K562 (cell line): ENCODE measurements around the gene CEL. TPM values are rescaled to one million over a fixed set of nuclear protein-coding genes. Genes with fewer than 3 reads are reported as not detected.

ENCODE experiments used
- ATAC-seq: fragments of 200-7000 bp; cut with Tn5 transposase; 3 replicates; pipeline ENCODE4 v1.9.1; 2020; ENCODE audit warnings: moderate library complexity
- BruUV-seq: library from RNA; stranded (reverse); fragments of 400-500 nt; replicated peaks from 2 replicates; lab custom pipeline; 2021; lab: Mats Ljungman, UMichigan
- CTCF ChIA-PET: fragments of 300-600 bp; formaldehyde crosslinking; extraction: SDS; loops from one replicate; lab custom pipeline; 2021; ENCODE audit warnings: low intra/inter-chr PET ratio; lab: Yijun Ruan, JAX
- POLR2A ChIA-PET: fragments of 300-600, 350-650 bp; sonication (Branson Sonifier 250); formaldehyde crosslinking; extraction: SDS; loops from one replicate; lab custom pipeline; 2021; ENCODE audit warnings: antibody characterized with exemption, inconsistent platforms; lab: Yijun Ruan, JAX
- DNase-seq, 4 experiments: peaks; one replicate each; pipeline versions ENCODE4 v3.0.0 to v3.0.0-alpha.2; 2011 to 2018; ENCODE audit warnings: low spot score in 3 of 4, mixed read lengths in 3 of 4; ENCODE audit errors: extremely low read depth in 1 of 4
- FAIRE-seq: peaks from 2 replicates; lab custom pipeline; 2011; peaks lifted over from hg19 to GRCh38; lab: Jason Lieb, UNC
- H2AFZ ChIP-seq: 2 replicates; pipeline ENCODE4 v1.6.0; 2011; ENCODE audit warnings: low read depth, low read length, control low read depth, inconsistent platforms
- H3K27ac ChIP-seq: fragments of 200-600 bp; 3 replicates; pipeline ENCODE4 v1.8.0; 2011; ENCODE audit warnings: low read depth, mild to moderate bottlenecking, control low read depth, inconsistent platforms, low read length, moderate library complexity, mixed read lengths; ENCODE audit errors: extremely low read depth
- H3K27me3 ChIP-seq, 2 experiments: fragments of 300-600 bp in 1 of 2; 2 replicates in 1 of 2; 3 replicates in 1 of 2; pipeline versions ENCODE4 v1.6.0 to v1.8.0; 2011; ENCODE audit warnings: inconsistent platforms in 2 of 2, low read length in 2 of 2, mild to moderate bottlenecking in 1 of 2, mixed read lengths in 1 of 2, moderate library complexity in 1 of 2; ENCODE audit not compliant: control insufficient read depth in 2 of 2, insufficient read depth in 2 of 2
- H3K36me3 ChIP-seq: fragments of 300-600 bp; 3 replicates; pipeline ENCODE4 v1.8.0; 2011; ENCODE audit warnings: mild to moderate bottlenecking, low read length, inconsistent platforms; ENCODE audit not compliant: control insufficient read depth, insufficient read depth
- H3K4me1 ChIP-seq, 2 experiments: fragments of 200-600 bp in 1 of 2; replicated peaks in 1 of 2; 2 replicates in 1 of 2; 3 replicates in 1 of 2; pipeline versions ENCODE4 v1.5.1 to v1.8.0; 2011; ENCODE audit warnings: inconsistent platforms in 2 of 2, low read length in 2 of 2, mild to moderate bottlenecking in 1 of 2, mixed read lengths in 1 of 2, moderate library complexity in 1 of 2; ENCODE audit not compliant: control insufficient read depth in 2 of 2, insufficient read depth in 2 of 2
- H3K4me2 ChIP-seq: 2 replicates; pipeline ENCODE4 v1.6.1; 2011; ENCODE audit warnings: low read length, control low read depth, inconsistent platforms, mixed read lengths; ENCODE audit not compliant: insufficient read depth
- H3K4me3 ChIP-seq: fragments of 200-600 bp; sonication (generic), shearing (Covaris generic); 2 replicates; pipeline ENCODE4 v1.5.1; 2016; ENCODE audit warnings: control low read depth, inconsistent platforms
- H3K79me2 ChIP-seq: fragments of 200-600 bp; 3 replicates; pipeline ENCODE4 v1.8.0; 2011; ENCODE audit warnings: low read length, inconsistent platforms; ENCODE audit not compliant: control insufficient read depth, insufficient read depth
- H3K9ac ChIP-seq, 2 experiments: 2 replicates each; pipeline versions ENCODE4 v1.6.0 to v1.6.1; 2011; ENCODE audit warnings: low read depth in 2 of 2, low read length in 2 of 2, control low read depth in 1 of 2, inconsistent platforms in 1 of 2, mild to moderate bottlenecking in 1 of 2, mixed read lengths in 1 of 2; ENCODE audit not compliant: insufficient read depth in 1 of 2
- H3K9me1 ChIP-seq: one replicate; pipeline ENCODE4 v1.6.0; 2011; ENCODE audit warnings: inconsistent platforms, mild to moderate bottlenecking, low read length, moderate library complexity; ENCODE audit not compliant: control insufficient read depth, insufficient read depth
- H3K9me3 ChIP-seq: replicated peaks from 2 replicates; pipeline ENCODE4 v1.5.1; 2011; ENCODE audit warnings: low read depth, low read length, inconsistent platforms; ENCODE audit not compliant: control insufficient read depth, insufficient read depth
- H4K20me1 ChIP-seq: replicated peaks from 2 replicates; pipeline ENCODE4 v1.6.1; 2011; ENCODE audit warnings: low read length, inconsistent platforms, mixed read lengths; ENCODE audit not compliant: control insufficient read depth, insufficient read depth
- FIP1L1 ChIP-seq: fragments of 200-400 bp; formaldehyde crosslinking; IDR thresholded peaks from 2 replicates; pipeline ENCODE4 v1.6.1; 2018; ENCODE audit warnings: mild to moderate bottlenecking, low read depth, low read length; ENCODE audit not compliant: poor library complexity, severe bottlenecking
- FOXK2 ChIP-seq, 2 experiments: fragments of 450-650 bp; IDR thresholded peaks in 1 of 2; conservative IDR thresholded peaks in 1 of 2; 2 replicates each; pipeline ENCODE4 v1.6.1; 2016; ENCODE audit warnings: low read depth in 2 of 2, mild to moderate bottlenecking in 1 of 2
- KDM5B ChIP-seq: fragments of 200-600 bp; sonication (generic); IDR thresholded peaks from 2 replicates; pipeline ENCODE4 v1.6.1; 2012; ENCODE audit warnings: low read depth, mild to moderate bottlenecking, moderate library complexity, low read length, control low read depth, inconsistent platforms; ENCODE audit not compliant: insufficient replicate concordance
- NFE2 ChIP-seq: IDR thresholded peaks from 2 replicates; pipeline ENCODE4 v1.6.1; 2014; ENCODE audit warnings: antibody characterized with exemption, low read depth
- YY1 ChIP-seq, 3 experiments: IDR thresholded peaks; 2 replicates each; pipeline ENCODE4 v1.6.1; 2011; ENCODE audit warnings: low read length in 2 of 3, mild to moderate bottlenecking in 2 of 3, moderate library complexity in 2 of 3, borderline replicate concordance in 1 of 3, control low read depth in 1 of 3, low read depth in 1 of 3; ENCODE audit not compliant: insufficient read depth in 3 of 3, insufficient replicate concordance in 2 of 3, control insufficient read depth in 1 of 3, insufficient read length in 1 of 3; ENCODE audit errors: extremely low read depth in 1 of 3
- ZFX ChIP-seq: sonication (generic); formaldehyde crosslinking; IDR thresholded peaks from 2 replicates; pipeline ENCODE4 v1.8.0; 2022; ENCODE audit warnings: mild to moderate bottlenecking, missing genetic modification reagents, moderate library complexity
- ZKSCAN3 ChIP-seq: fragments of 250-450 bp; sonication (Bioruptor Pico); IDR thresholded peaks from 2 replicates; pipeline ENCODE4 v1.4.0; 2020
- ZNF830 ChIP-seq: fragments of 250-450 bp; sonication (Bioruptor Pico); IDR thresholded peaks from 2 replicates; pipeline ENCODE4 v1.5.0; 2021; ENCODE audit warnings: mild to moderate bottlenecking
- WGBS: fragments of 100-300 bp; shearing (Covaris generic); methylation state at CpG from one replicate; pipeline ENCODE4 v1.1.6; 2016; ENCODE audit warnings: low coverage, mixed read lengths; ENCODE audit not compliant: insufficient coverage; ENCODE audit errors: missing lambda C conversion rate; 5-methylcytosine and 5-hydroxymethylcytosine counted together
- in situ Hi-C: fragments of 300-500 bp; cut with MboI; formaldehyde crosslinking; loops from 4 replicates; pipeline ENCODE4 v1.15.0; 2018; ENCODE audit warnings: inconsistent platforms, mixed read lengths
- intact Hi-C: fragments of 100-400 bp; cut with micrococcal nuclease; formaldehyde crosslinking; loops from 2 replicates; pipeline ENCODE4 v1.14.2; 2022
- polyA plus RNA-seq, 8 experiments: library from polyadenylated mRNA; depleted of rRNA in 4 of 8; stranded (reverse) in 5 of 8; unstranded in 3 of 8; fragments of >200 nt; fragmentation: Nextera tagmentation in 2 of 8; fragmentation: Illumina TruSeq in 1 of 8; extraction: Ambion mirVana in 2 of 8; extraction: Trizol in 1 of 8; gene quantifications; 2 replicates each; pipeline versions ENCODE4 v1.2.1 to v1.2.3, GENCODE V29; 2011 to 2014; ENCODE audit warnings: inconsistent platforms in 1 of 8, missing spikeins in 1 of 8
- total RNA-seq, 7 experiments: library from RNA; depleted of rRNA in 6 of 7; stranded (reverse); fragments of >200 nt in 6 of 7; fragmentation: Illumina TruSeq in 2 of 7; extraction: Trizol in 2 of 7; gene quantifications; 2 replicates each; pipeline versions ENCODE4 v1.2.1 to v1.2.3, GENCODE V29; 2011 to 2021; ENCODE audit warnings: low replicate concordance in 1 of 7
- TF ChIP-seq, protein P1 (sequence below): fragments of 450-650 bp; IDR thresholded peaks from 2 replicates; pipeline ENCODE4 v1.6.1; 2016; ENCODE audit warnings: mild to moderate bottlenecking, moderate library complexity

The CEL gene
- total and polyA plus RNA-seq, 9 of the 15 experiments (the other 6 are each of a cell fraction or from before 2014, with no cell fraction given) = 0.09 to 3.0 (median 0.51) TPM; not detected in 2

- intact Hi-C loops = no loop called here
- in situ Hi-C loops = no loop called here
- Histone ChIP-seq H3K4me3 (peak overlapping the region; percentile 63), H3K4me1 (peaks cover 52 to 88% of the 10 kb centered on the region in 2 experiments), H2AFZ (peak overlapping the region; percentile 73), H3K9me3 (no peaks in the 10 kb centered on the region), H3K4me2 (peak overlapping the region; percentile 78), H3K79me2 (peaks cover 81% of the 10 kb centered on the region), H3K27me3 (no peaks in the 10 kb centered on the region), H4K20me1 (peaks cover 16% of the 10 kb centered on the region), H3K9me1 (no peaks in the 10 kb centered on the region), H3K9ac (peak overlapping the region; percentile 69 to 94; a peak in 3 of 4 replicates), H3K36me3 (peaks cover 14% of the 10 kb centered on the region; the same call in 2 of the 3 replicates), H3K27ac (peak overlapping the region; percentile 74; the same call in 2 of the 3 replicates)
- ATAC-seq (peak; percentile 7), FAIRE-seq (no peak), DNase-seq (peak in 2 of 4 experiments; percentile 70 to 72)
- no TSS peak for BruUV-seq
- WGBS = under 1% methylated on average over 35 of the region's 66 CpGs
- ChIA-PET CTCF (no interaction called here), POLR2A (interaction anchor here (0.6 to 2.5 kb wide), 3 partner anchors 13 to 226 kb away, joined by 3 to 8 read pairs (median 3); no protein-coding TSS in a partner anchor)
- TF ChIP-seq ZNF830 (CRISPR knock-in tag) (peak; percentile 58; the same call in 1 of the 2 replicates), FOXK2 (conservative IDR thresholded peaks at IDR 0.05 in 1 of 2, IDR thresholded peaks at IDR 0.05 in 1 of 2; ENCODE audit: low read depth in 2 of 2) (peak; percentile 39 to 76; a peak in 2 of 4 replicates), NFE2 (no peak), ZFX (peak; percentile 69), ZKSCAN3 (no peak), YY1 (IDR thresholded peaks at IDR 0.05; ENCODE audit: borderline replicate concordance in 1 of 3, control insufficient read depth in 1 of 3, extremely low read depth in 1 of 3, insufficient read depth in 3 of 3, insufficient read length in 1 of 3, insufficient replicate concordance in 2 of 3, low read depth in 1 of 3, low read length in 2 of 3) (no peak), FIP1L1 (peak; percentile 76), KDM5B (peak; percentile 44)
- TF ChIP-seq, protein P1, sequence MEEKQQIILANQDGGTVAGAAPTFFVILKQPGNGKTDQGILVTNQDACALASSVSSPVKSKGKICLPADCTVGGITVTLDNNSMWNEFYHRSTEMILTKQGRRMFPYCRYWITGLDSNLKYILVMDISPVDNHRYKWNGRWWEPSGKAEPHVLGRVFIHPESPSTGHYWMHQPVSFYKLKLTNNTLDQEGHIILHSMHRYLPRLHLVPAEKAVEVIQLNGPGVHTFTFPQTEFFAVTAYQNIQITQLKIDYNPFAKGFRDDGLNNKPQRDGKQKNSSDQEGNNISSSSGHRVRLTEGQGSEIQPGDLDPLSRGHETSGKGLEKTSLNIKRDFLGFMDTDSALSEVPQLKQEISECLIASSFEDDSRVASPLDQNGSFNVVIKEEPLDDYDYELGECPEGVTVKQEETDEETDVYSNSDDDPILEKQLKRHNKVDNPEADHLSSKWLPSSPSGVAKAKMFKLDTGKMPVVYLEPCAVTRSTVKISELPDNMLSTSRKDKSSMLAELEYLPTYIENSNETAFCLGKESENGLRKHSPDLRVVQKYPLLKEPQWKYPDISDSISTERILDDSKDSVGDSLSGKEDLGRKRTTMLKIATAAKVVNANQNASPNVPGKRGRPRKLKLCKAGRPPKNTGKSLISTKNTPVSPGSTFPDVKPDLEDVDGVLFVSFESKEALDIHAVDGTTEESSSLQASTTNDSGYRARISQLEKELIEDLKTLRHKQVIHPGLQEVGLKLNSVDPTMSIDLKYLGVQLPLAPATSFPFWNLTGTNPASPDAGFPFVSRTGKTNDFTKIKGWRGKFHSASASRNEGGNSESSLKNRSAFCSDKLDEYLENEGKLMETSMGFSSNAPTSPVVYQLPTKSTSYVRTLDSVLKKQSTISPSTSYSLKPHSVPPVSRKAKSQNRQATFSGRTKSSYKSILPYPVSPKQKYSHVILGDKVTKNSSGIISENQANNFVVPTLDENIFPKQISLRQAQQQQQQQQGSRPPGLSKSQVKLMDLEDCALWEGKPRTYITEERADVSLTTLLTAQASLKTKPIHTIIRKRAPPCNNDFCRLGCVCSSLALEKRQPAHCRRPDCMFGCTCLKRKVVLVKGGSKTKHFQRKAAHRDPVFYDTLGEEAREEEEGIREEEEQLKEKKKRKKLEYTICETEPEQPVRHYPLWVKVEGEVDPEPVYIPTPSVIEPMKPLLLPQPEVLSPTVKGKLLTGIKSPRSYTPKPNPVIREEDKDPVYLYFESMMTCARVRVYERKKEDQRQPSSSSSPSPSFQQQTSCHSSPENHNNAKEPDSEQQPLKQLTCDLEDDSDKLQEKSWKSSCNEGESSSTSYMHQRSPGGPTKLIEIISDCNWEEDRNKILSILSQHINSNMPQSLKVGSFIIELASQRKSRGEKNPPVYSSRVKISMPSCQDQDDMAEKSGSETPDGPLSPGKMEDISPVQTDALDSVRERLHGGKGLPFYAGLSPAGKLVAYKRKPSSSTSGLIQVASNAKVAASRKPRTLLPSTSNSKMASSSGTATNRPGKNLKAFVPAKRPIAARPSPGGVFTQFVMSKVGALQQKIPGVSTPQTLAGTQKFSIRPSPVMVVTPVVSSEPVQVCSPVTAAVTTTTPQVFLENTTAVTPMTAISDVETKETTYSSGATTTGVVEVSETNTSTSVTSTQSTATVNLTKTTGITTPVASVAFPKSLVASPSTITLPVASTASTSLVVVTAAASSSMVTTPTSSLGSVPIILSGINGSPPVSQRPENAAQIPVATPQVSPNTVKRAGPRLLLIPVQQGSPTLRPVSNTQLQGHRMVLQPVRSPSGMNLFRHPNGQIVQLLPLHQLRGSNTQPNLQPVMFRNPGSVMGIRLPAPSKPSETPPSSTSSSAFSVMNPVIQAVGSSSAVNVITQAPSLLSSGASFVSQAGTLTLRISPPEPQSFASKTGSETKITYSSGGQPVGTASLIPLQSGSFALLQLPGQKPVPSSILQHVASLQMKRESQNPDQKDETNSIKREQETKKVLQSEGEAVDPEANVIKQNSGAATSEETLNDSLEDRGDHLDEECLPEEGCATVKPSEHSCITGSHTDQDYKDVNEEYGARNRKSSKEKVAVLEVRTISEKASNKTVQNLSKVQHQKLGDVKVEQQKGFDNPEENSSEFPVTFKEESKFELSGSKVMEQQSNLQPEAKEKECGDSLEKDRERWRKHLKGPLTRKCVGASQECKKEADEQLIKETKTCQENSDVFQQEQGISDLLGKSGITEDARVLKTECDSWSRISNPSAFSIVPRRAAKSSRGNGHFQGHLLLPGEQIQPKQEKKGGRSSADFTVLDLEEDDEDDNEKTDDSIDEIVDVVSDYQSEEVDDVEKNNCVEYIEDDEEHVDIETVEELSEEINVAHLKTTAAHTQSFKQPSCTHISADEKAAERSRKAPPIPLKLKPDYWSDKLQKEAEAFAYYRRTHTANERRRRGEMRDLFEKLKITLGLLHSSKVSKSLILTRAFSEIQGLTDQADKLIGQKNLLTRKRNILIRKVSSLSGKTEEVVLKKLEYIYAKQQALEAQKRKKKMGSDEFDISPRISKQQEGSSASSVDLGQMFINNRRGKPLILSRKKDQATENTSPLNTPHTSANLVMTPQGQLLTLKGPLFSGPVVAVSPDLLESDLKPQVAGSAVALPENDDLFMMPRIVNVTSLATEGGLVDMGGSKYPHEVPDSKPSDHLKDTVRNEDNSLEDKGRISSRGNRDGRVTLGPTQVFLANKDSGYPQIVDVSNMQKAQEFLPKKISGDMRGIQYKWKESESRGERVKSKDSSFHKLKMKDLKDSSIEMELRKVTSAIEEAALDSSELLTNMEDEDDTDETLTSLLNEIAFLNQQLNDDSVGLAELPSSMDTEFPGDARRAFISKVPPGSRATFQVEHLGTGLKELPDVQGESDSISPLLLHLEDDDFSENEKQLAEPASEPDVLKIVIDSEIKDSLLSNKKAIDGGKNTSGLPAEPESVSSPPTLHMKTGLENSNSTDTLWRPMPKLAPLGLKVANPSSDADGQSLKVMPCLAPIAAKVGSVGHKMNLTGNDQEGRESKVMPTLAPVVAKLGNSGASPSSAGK = no peak
These were observed 58.9 kb downstream of the CEL start for GRCh38 chr9:133120501-133121197.
